Stimulated activated CD4-positive, alpha-beta T cell treated with anti-CD3 and anti-CD28 coated beads, TNF-alpha, amount 100 ng/mL, for 4 hours (primary cell): ENCODE measurements around the gene PAPOLB.

Experiments
- DNase-seq, 3 experiments: peaks; one replicate each; pipeline ENCODE4 v3.0.0-alpha.2; 2020; ENCODE audit warnings: low read depth in 3 of 3

The PAPOLB gene

DNA sequence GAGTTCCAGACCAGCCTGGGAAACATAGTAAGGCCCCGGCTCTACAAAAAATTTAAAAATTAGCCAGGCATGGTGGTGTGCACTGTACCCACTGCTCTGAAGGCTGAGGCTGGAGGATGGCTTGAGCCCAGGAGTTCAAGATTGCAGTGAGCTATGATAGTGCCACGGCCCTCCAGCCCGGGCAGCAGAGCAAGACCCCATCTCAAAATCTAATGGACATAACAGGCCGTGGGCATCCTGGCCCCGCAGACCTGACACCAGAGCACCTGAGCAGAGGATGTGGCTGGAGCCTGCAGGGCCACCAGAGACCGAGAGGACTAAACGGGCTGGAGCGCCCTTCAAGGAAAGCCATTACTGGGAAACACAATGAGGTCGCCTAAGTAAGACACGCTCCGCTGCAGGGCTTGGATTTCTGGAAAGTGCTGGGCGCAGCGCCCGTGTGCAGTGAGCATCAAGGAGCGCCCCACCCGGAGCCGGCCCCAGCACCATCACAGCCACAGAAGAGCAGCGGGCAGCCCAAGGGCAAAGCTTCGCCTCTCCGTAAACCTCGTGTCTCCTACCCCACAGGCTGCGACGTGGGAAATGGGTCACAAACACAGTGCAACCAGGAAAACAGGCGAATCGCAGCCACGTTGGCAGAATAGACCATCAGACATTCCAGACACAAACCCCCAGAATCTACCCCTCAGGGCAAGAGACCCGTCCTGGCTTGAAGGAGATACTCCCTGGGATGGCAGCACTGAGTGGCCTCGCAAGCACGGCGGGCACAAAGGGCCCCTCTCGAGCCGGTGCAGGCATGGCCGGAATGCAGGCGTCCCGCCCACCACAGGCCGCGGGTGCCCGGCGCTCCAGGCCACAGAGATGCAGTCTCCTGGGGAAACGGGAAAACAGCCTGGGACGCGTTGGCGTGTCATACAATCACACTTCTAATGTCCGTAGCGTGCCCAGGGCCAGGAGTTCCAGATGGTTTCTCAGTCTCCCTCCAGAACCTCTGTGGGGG, 16.8 kb upstream of the PAPOLB start:
- DNase-seq = no peak

DNA sequence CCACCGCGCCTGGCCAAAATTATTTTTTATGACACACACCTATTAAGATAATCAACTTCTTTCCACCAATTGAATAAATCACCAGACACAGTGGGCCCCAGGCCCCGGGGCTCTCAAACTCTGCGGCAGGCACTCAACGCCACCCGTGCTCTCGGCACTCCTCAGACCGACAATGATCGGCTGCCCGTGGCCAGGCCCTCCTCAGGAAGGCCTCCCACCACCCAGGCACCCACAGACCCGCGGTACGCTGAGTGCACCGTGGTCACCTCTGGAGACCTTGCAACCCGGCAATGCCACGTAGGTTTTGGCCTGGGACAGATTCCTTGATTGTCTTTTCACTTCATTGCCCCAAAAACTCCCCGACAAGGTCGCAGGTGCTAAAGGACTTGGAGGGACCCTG, 14.8 kb upstream of the PAPOLB start:
- no peak for DNase-seq

DNA sequence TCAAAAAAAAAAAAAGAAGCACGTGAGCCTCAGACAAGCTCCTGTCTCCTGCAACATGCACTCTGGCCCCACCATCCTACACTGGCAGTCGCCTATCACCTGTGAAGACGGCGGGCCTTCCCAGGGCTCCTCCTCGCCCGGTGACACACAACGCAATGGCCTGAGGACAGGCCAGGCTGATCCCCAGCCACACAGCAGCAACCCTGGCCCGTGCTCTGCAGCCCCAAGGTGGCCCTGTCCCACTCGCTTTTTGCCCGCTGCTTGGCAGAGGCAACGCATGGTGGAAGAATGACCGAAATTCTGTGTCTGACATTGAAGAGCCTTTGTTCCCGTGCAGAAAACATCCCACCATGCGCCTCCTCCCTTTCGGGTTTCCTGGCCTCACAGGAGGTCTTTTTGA, 13.6 kb upstream of the PAPOLB start:
- no peak for DNase-seq

DNA sequence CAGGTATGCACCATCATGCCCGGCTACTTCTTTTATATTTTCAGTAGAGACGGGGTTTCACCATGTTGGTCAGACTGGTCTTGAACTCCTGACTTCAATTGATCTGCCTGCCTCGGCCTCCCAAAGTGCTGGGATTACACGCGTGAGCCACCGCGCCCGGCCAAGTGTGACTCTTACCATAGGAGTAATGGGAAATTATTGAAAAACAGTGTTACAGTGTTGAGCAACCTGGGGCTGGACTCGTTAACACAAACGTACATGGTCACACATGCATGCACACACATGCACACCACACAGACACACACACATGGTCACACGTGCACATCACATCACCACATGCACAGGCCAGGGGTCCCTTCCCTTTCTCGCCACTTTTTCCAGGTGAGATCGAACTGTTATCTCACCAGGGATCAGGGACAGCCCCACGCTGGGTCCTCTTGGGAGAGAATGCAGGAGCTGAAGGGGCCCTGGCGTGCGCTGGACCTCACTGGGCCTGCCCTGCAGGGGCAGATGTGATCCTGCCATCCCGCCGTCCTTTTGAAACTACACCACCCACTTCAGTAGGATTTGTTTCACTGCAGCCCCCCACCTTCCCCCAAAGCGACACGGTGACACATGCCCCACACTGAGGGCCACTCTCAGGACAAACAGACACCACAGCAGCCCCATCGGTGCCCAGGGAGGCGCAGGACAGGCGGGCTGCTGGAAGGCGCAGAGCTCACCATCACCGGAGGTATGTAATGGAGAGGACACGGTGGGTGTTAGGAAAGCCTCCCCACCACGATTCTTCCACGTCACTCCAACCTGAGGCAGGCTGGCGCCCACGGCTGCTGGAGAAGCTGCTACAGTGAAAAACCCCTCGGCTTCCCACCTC, 11.5 kb upstream of the PAPOLB start:
- DNase-seq = no peak

DNA sequence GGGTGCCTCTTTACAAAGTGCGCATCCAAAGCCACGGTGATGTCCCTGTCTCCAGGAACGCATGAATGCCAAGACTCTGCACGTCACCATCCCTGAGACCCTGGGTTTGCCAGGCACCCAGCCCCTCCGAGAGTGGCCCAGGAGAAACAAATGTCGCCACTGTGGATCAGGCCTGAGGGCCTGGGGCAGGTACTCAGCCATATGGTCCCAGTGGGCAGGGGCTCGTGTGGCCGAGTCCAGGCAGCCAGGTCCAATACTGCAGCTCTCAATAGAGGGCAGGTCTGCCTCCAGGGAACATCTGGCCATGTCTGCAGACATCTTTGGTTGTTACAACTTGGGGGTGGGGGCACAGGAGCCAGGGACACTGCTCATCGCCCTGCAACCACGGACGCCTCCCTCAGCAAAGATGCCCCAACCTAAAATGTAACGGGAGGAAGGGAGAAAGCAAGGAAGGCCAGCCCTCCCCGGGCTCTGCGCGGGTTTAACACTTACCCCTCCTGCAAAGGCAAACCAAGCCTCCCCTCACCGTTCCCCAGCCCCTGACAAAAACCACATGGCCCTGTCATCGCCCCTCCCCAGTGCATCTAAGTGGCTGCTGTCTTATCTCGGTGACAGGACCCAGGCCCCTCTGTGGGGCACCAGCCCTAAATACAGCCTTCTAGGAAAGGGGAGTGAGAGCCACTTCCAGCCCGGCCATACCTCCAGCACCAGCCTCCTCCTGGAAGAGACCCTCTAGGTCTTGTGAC, 10.3 kb upstream of the PAPOLB start:
- DNase-seq = no peak

DNA sequence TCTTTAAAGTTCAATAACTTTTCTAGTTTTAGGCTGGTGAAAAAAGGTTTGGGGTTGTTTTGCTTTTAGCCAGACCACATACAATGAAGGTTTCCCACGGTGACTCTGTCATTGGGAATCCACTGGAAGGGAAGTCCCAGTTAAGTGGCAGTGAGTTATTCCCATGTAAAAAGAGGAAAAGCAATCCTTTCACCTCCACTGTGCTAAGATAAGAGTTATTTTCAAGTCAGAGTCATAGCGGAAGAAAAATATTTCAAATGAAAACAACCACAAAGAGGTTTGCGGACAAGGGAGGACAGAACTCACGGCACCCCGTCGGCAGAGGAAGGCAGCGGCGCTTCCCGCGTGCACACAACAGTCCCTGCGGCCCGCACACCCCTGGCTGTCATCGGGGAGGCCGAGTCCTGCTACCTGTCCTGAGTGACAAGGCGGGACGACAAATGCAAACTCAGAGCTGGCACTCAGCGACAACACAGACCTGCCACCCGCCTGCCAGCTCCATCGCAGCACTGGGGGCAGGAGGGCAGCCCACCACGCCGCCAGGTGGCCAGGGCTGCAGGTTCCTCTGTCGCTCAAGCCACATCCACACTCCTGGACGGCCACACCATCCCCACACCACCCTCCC, 9.3 kb upstream of the PAPOLB start:
- DNase-seq = no peak

DNA sequence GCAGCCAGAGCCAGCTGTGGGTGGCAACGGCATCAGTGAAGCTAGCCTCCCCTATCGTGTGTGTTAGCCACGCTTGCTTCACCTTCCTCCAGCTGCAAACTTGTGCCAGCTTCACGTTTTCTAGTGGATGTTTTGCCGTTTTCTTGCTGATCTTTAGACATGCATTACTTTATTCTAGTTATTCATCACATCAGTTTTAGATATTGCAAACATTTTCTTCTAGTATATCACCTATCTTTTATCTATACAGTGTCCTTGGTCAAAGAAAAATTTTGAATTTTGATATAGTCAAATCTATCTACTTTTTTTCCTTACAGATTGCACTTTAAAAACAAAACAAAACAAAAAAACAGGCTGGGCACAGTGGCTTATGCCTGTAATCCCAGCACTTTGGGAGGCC, 6.7 kb upstream of the PAPOLB start:
- no peak for DNase-seq

DNA sequence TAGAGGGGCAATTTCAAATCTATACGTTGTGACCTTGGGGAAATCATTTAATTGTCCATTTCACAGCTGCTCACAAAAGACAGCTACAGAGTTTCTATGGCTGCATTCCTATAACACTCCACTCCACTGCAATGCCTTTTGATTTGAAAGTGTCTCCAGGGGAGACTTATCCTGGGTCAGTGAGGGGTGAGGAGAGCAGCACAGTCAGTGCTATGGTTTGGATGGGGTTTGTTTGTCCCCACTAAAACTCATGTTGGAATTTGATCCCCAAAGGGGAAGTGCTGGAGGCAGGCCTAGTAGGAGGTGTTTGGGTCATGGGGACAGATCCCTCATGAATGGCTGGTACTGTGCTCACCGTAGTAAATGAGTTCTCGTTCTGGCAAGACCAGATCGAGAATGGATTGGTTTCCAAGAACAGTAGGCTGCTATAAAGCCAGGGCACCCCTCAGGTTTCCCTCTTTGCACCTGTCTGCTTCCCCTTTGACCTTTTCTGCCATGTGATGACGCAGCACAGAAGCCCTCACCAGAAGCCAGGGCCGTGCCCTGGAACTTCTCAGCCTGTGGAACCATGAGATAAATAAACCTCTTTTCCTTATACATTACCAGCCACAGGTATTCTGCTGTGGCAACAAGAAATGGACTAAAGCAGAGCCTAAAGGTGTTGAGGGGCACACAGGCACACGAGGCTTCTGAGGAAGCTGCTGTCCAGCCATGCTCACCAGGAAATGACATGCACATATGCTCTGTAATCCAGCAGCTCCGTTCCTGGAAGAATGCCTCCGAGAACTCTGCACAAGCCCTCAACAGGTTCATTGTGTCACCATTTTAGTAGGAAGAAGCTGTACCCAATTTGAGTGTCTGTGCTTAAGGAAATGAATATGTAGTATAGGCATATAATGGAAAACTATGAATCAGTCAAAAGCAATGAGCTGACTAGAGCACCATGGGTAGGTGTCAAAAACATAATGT, 5.0 kb upstream of the PAPOLB start:
- DNase-seq = no peak

DNA sequence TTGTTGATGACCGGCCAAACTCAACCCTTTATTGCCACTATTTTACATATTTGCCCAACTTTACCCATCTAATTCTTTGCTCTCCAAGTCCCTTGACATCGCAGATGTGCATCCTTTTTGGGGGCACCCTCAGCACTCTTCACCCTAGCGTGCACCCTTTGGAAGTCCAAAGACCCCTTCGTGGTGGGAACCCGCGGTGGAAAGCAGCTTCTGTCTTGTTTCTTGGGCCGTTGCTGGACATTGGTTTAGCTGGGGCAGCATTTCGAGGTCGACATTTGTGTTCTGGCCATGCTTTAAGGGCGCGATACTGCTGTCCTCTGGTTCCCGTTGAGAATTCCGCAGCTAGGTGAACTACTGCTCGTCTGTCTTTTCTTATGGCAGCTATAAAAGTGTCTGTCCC, 326 bp upstream of the PAPOLB start:
- no peak for DNase-seq

DNA sequence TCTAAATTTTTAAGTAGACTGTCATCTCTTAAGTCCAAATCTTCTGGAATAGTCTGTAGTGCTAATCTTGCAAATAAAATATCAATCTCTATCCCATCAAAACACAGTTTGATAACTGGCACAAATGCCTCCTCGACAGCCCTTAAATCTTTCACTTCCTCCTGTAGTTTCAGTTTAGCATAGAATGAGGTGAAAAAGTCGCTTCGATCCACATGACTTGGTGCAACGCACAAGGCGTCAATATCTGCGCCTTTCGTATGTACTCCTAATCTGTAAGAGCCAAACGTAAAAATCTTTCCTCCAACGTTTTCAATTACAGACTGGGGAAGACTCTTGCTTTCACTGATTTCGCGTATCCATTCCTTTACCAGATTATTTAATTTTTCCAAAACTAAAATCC, 603 bp downstream of the PAPOLB start:
- no peak for DNase-seq

DNA sequence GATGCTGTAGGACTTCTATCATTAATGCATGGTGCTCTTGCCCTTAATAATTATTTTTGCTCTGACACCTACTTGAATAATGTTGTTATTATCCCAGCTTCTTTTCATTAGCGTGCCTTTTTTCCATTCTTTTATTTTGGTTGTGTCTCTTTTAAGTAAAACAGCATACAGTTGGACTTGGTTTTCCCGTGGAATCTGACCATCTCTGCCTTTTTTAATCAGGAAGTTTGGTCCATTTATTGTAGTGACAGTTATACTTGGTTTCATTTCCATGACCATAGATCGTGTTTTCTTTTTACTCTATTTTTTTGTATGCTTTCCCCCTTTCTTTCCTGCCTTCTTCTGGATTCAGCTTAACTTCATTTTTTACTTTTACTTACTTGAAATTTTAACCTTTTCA, 4.6 kb downstream of the PAPOLB start:
- no peak for DNase-seq

DNA sequence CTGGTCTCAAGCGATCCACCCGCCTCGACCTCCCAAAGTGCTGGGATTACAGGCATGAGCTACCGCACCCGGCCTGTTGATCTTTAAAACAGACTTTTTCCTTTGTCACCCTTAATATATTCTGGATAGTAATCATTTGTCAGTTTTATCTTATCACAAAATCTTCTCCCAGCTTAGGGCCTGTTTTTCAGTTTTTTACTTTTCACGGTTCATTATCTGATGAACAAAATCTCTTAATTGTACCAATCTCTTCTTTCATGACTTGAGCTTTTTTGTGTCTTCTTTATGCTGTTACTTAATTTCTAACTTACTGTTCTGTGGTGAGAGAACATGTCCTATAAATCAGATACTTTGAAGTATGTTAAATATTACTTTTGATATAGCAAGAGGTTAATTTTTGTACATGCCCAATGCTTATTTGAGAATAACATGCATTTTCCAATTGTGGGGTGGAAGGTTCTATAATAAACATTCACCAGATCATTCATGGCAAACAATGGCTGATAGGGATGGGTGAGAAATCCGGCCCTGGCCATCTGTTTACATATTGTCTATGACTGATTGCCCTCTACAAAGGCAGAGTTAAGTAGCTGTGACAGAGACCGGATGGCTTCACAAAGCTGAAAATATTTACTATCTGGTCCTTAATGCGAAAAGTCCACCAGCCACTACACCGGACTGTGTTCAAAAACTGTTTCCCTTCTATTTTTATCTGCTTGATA, 5.3 kb downstream of the PAPOLB start:
- no peak for DNase-seq

DNA sequence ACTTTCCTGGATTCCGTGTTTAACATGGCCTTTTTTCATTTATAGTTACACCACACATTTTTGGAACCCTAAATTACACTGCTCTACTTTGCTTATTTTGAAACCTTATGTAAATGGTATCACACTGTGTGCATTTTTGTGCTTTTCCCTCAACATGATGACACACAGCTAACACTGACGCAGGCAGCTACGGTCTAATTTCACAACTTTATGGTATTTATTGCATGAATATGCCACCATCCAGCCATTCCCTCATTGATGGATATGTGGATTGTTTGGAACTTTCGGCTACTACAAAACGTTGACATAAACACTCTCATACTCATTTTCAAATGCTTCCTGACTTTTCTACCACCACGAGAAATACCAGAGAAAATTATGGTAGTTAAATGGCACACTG, 6.9 kb downstream of the PAPOLB start:
- DNase-seq = no peak

DNA sequence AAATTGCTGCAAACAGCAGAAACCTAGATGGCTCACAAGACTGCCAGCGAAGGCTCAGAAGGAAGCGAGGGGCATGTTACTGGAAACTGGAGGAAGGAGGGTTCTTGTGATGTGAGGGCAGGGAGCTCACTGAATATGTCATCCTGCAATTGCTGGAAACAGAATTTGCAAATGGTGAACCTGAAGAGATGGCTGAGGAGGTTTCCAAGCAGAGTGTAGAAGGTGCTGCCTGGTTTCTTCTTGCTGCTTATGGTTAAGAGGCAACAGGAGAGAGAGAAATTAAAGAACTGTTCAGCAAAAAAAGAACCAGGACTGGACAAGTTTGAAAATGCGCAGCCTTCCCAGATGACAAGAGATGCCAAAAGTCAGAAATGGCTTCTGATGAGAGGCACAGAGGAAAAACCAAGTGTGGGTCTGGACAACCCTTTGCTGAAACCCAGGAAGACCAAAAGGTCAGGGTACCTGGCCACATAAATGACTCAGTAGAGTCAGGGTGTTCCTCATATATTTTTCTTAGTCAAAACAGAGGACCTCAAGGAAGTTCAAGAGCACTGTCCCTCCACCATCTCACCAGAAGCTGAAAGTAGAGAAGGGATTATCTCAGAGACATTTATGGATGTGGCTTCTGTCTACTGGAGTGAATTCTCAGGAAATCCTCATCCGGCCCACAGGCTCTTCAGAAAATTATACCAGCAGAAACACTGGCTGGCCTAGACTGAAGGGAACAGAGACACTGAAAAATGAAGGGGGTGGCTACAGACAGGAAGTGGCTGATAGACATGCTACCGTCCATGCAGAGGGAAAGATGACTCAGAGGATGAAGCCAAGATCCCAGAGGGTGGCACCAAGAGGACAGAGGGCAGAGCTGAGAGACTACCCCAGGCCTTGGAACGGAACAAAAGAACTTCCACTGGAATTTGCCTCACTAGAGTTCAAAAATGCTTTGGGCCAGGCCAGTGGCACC, 10.1 kb downstream of the PAPOLB start:
- no peak for DNase-seq

DNA sequence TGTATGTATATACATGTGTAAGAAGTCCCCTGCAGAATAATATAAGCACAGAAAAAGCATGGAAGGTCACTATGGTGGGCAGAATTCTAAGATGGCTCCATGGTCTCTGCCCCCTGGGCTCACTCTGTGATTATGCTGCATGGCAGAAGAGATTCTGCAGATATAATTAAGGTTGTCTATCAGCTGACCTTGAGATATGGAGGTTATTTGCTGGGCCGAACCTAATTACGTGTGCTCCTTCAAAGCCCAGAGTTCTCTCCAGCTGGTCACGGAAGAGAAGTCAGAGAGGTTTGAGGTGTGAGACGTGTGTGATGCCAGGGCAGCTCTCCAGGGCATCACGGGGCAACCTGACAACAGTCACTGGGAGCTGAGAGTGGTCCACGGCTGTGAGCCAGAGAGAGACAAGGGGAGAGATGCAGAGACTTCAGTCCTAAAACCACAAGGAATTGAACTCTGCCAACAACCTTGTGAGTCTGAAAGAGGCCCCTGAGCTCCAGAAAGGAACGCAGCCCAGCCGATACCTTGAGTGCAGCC, 11.5 kb downstream of the PAPOLB start:
- DNase-seq = no peak

DNA sequence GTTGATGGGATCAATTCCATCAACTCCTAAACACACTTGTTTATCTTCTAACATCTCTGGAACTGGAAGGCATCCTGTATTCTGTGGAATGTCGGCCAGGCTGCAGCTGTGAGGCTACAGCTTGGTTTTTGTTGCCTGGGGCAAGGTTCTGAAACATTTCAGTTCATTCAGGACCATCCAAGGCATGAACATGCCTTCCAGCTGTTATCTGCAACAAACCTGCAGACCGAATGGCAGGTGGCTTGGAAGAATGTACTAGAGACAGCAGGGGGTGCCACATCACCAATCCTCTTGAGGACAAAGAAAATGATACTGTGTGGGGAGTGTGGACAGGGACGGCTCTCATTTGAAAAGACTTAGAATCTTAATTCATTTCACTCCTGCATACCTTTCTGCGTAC, 12.4 kb downstream of the PAPOLB start:
- DNase-seq = no peak

DNA sequence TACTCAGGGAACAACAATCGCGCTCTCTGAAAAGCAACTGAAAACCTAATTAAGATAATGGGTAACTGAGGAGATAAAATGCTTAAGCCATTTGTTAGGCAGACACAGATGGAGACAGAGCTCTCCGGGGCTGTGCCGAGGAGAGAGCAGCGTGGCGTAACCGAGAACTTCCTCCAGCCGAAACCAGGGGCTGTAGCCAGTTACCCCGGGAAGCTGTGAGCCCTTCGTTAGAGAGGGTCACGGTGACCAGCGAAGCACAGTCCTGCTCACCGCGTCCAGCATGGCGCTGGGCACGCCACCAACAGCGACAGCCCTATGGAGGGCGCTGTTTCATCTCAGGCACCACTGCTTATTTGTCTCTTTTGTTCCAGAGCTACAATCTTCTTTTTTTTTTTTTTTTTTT, 16.1 kb downstream of the PAPOLB start:
- DNase-seq = no peak
